ENCODE measurements around the gene PLCD3. TPM values are rescaled to one million over a fixed set of nuclear protein-coding genes. Genes with fewer than 3 reads are reported as not detected.

Gene PLCD3
- total and polyA plus RNA-seq, 10 of the 15 experiments (the other 5 are each of a cell fraction or from before 2014, with no cell fraction given): 0.02 to 1.6 (median 0.44) TPM

- Histone ChIP-seq H3K27ac (ENCODE audit: control insufficient read depth, insufficient read depth) (peak overlapping the region; percentile 28), H3K4me1 (ENCODE audit: control insufficient read depth, insufficient read depth, low read length) (peaks cover 8% of the 10 kb centered on the region), H3K36me3 (ENCODE audit: control insufficient read depth in 2 of 2, insufficient read depth in 2 of 2, low read length in 1 of 2) (no peaks in the 10 kb centered on the region), H3K4me2 (ENCODE audit: control insufficient read depth, insufficient read depth) (peak overlapping the region; percentile 99), H3K27me3 (replicated peaks in 1 of 2; ENCODE audit: control insufficient read depth in 2 of 2, insufficient read depth in 2 of 2, low read length in 1 of 2) (no peaks in the 10 kb centered on the region), H3K79me2 (ENCODE audit: control insufficient read depth, insufficient read depth, low read length) (peaks cover 4% of the 10 kb centered on the region), H3K9me3 (replicated peaks; ENCODE audit: control insufficient read depth, insufficient read depth, low read length) (no peaks in the 10 kb centered on the region), H2AFZ (ENCODE audit: control insufficient read depth, low read depth, low read length) (peak overlapping the region; percentile 73), H3K9ac (ENCODE audit: control insufficient read depth, insufficient read depth, low read length) (peak overlapping the region; percentile 85), H3K4me3 (peak overlapping the region; percentile 84), H4K20me1 (ENCODE audit: control insufficient read depth, insufficient read depth) (no peaks in the 10 kb centered on the region)
- in situ Hi-C loops (cut with MboI) (loop anchor here (5.0 kb wide), 1 partner anchor 61 kb away; no protein-coding TSS in a partner anchor), intact Hi-C loops (cut with micrococcal nuclease; ENCODE audit: unreplicated experiment) (loop anchor here (1.0 kb wide), 3 partner anchors 16 to 216 kb away; no protein-coding TSS in a partner anchor)
- DNase-seq (ENCODE audit: low read depth, low spot score): no peak
- FAIRE-seq: no peak
- TF ChIP-seq CTCF (IDR thresholded peaks at IDR 0.05 in 2 of 3, conservative IDR thresholded peaks at IDR 0.05 in 1 of 3; ENCODE audit: control insufficient read depth in 2 of 3, extremely low read depth in 1 of 3, insufficient read depth in 1 of 3, low read depth in 3 of 3, low read length in 3 of 3) (no peak), IRF3 (IDR thresholded peaks at IDR 0.05) (no peak), HCFC1 (IDR thresholded peaks at IDR 0.05; ENCODE audit: low read length) (no peak), MXI1 (IDR thresholded peaks at IDR 0.05; ENCODE audit: low read depth, low read length) (0 out of 2 replicates have a peak, but pooled peaks have one; percentile 0)
- POLR2A ChIA-PET: interaction anchor here (0.6 to 2.4 kb wide), 8 partner anchors 8 to 176 kb away, joined by 3 to 49 read pairs (median 4); partner anchors contain the start of gene HEXIM1
- ATAC-seq: no peak
- 50% methylated on average over 21 of the region's 21 CpGs for WGBS (ENCODE audit: insufficient coverage, insufficient replicate concordance, low lambda C conversion rate, missing lambda C conversion rate)
- CTCF ChIA-PET: interaction anchor here (0.5 to 9.4 kb wide), 79 partner anchors 11 to 716 kb away, joined by 3 to 291 read pairs (median 4); partner anchors contain the start of genes FZD2, HEXIM1, HEXIM2 and NMT1
- BruUV-seq (replicated peaks): TSS peak; percentile 84
- SMC1A ChIA-PET (ENCODE audit: uncharacterized antibody, unreplicated experiment): interaction anchor here (0.6 to 3.4 kb wide), 26 partner anchors 8 to 361 kb away, joined by 3 to 81 read pairs (median 4); partner anchors contain the start of genes HEXIM1 and HEXIM2
- RAD21 ChIA-PET (ENCODE audit: unreplicated experiment): interaction anchor here (0.6 to 3.2 kb wide), 40 partner anchors 8 to 361 kb away, joined by 3 to 121 read pairs (median 4); partner anchors contain the start of genes EFTUD2, HEXIM1, HEXIM2 and MAP3K14
These were observed 3.9 kb upstream of the PLCD3 start for GRCh38 chr17:45135978-45136791.
